Mucosa of stomach (tissue), 1 donor: Measurements from ENCODE around the gene FOXL1.

Source experiments
- H3K27me3 ChIP-seq: one replicate; pipeline ENCODE4 v1.7.0; 2013; ENCODE audit warnings: mild to moderate bottlenecking, low read length; ENCODE audit not compliant: control insufficient read depth, insufficient read depth
- H3K36me3 ChIP-seq: one replicate; pipeline ENCODE4 v1.7.0; 2013; ENCODE audit warnings: low read length; ENCODE audit not compliant: control insufficient read depth, insufficient read depth
- H3K4me1 ChIP-seq: one replicate; pipeline ENCODE4 v1.7.0; 2013; ENCODE audit warnings: mild to moderate bottlenecking, low read length; ENCODE audit not compliant: control insufficient read depth, insufficient read depth
- H3K4me3 ChIP-seq: one replicate; pipeline ENCODE4 v1.7.0; 2013; ENCODE audit warnings: low read length
- H3K9ac ChIP-seq: one replicate; pipeline ENCODE4 v1.7.0; 2013; ENCODE audit warnings: mild to moderate bottlenecking, low read length, moderate library complexity
- H3K9me3 ChIP-seq: one replicate; pipeline ENCODE4 v1.7.0; 2013; ENCODE audit warnings: mild to moderate bottlenecking, low read length, moderate library complexity; ENCODE audit not compliant: control insufficient read depth
- donor health status: Pancreatic carcinoma.

Gene FOXL1

GRCh38 chr16:86538196-86538780, 40.1 kb upstream of the FOXL1 start:
- H3K9me3 ChIP-seq, result no peaks in the 10 kb centered on the region
- H3K4me3 ChIP-seq, result no peak overlapping the region
- H3K4me1 ChIP-seq, result no peaks in the 10 kb centered on the region
- no peak overlapping the region for H3K9ac ChIP-seq
- H3K36me3 ChIP-seq, result no peaks in the 10 kb centered on the region
- H3K27me3 ChIP-seq, result no peaks in the 10 kb centered on the region

DNA sequence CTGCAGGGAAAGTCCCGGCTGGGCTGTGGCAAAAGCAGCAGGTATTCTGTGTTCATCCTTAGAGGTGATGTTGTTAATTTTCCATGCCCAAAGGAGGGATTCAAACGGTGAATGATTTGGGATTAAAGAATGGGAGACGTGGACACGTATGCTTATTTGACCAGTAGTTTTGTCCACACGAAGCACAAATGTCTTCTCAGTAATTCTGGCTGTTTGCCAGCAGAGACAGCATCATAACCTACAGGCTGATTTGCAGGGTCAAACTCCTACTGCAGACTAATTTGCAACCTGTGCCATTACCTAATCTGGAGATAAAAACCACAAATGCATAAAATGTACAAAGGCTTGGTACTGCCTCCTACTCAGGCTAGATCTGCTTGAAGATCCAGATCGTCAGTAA, 37.5 kb upstream of the FOXL1 start:
- Histone ChIP-seq H3K4me1 (no peaks in the 10 kb centered on the region), H3K4me3 (no peak overlapping the region), H3K9me3 (no peaks in the 10 kb centered on the region), H3K9ac (no peak overlapping the region), H3K36me3 (no peaks in the 10 kb centered on the region), H3K27me3 (no peaks in the 10 kb centered on the region)

- H3K9me3 ChIP-seq, result no peaks in the 10 kb centered on the region
- H3K4me1 ChIP-seq, result no peaks in the 10 kb centered on the region
- H3K27me3 ChIP-seq, result no peaks in the 10 kb centered on the region
- H3K4me3 ChIP-seq, result no peak overlapping the region
- H3K9ac ChIP-seq, result no peak overlapping the region
- H3K36me3 ChIP-seq, result no peaks in the 10 kb centered on the region
These were observed 36.8 kb upstream of the FOXL1 start for GRCh38 chr16:86541560-86541959.

- H3K4me3 ChIP-seq, result no peak overlapping the region
- no peaks in the 10 kb centered on the region for H3K36me3 ChIP-seq
These were observed 35.3 kb upstream of the FOXL1 start for GRCh38 chr16:86542756-86543750.

DNA sequence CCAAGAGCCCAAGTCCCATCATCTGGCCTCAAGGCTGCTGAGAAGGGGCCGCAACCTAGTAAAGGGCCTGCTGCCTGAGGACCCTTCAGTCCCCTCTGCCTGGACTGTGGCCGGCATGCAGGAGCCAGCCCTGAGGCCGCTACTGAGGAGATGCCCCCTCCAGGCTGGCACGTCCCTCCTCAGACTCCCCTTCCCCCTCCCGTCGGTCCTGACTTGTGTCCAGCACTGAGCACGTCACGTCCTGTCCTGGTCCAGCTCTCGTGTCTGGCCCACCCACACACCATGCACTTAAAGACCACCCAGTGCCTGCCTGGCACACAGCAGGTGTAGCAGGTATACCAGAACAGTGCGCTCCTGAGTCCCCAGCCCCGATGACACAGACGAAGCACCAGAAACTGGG, 32.9 kb upstream of the FOXL1 start:
- no peaks in the 10 kb centered on the region for H3K36me3 ChIP-seq
- H3K4me3 ChIP-seq, result no peak overlapping the region
- no peaks in the 10 kb centered on the region for H3K27me3 ChIP-seq
- H3K9ac ChIP-seq, result no peak overlapping the region
- no peaks in the 10 kb centered on the region for H3K4me1 ChIP-seq
- H3K9me3 ChIP-seq, result no peaks in the 10 kb centered on the region

More at GRCh38 chr16:86542756-86543750, 35.3 kb upstream of the FOXL1 start:
- Histone ChIP-seq H3K9me3 (no peaks in the 10 kb centered on the region), H3K4me1 (no peaks in the 10 kb centered on the region), H3K27me3 (no peaks in the 10 kb centered on the region), H3K9ac (no peak overlapping the region)

DNA sequence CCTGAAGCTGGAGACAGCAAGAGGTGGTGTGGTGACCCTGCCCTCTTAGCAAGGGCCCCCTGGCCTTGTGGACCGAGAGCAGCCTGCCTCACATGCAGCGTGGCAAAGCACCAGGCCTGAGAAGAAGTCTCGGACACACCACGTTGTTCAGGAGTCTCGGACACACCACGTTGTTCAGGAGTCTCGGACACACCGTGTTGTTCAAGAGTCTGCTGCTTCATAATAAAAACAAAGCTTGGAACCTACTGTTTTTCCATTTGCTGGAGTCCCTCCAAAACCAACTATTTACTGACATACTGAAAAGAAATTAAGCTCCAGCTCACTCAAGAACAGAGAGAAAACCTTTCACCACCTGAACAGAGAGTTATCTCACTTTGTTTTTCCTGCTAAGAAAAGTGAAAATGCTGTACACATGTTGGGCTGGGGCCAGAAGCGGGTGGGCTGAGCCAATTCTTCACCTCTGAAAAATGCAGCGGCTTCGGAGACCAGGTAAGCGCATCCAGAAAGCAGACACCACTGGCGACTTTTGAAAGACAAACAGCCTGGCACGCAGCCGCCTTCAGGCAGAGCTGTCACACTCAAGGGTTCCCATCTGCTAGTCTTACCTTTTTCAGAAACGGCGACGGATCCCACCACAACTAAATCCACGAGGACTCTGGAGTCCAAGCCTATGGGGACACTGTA, 32.3 kb upstream of the FOXL1 start:
- Histone ChIP-seq H3K36me3 (no peaks in the 10 kb centered on the region), H3K27me3 (no peaks in the 10 kb centered on the region), H3K9me3 (no peaks in the 10 kb centered on the region), H3K4me1 (no peaks in the 10 kb centered on the region), H3K4me3 (no peak overlapping the region), H3K9ac (no peak overlapping the region)

GRCh38 chr16:86546638-86547013, 31.7 kb upstream of the FOXL1 start:
- no peaks in the 10 kb centered on the region for H3K4me1 ChIP-seq
- no peak overlapping the region for H3K9ac ChIP-seq
- no peaks in the 10 kb centered on the region for H3K9me3 ChIP-seq
- H3K4me3 ChIP-seq, result no peak overlapping the region
- H3K36me3 ChIP-seq, result no peaks in the 10 kb centered on the region
- no peaks in the 10 kb centered on the region for H3K27me3 ChIP-seq

DNA sequence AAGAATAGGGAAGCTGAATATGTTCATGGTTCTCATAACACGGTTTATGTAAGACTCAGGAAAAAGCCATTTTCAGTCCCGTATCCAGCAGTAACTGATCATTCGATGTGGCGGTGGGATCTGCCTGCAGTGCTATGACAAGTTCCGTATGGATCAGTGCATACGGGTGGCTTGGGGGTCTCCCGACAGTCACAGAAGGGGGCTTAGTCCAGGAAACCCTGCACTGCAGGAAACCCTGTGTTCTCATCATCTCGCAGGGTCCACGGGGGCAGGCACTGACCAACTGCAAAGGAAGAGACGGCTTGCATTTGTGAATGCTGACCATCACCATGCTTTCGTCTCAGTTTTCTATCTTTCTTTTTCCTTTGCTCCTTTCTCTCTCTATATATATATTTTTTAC, 31.1 kb upstream of the FOXL1 start:
- Histone ChIP-seq H3K4me1 (no peaks in the 10 kb centered on the region), H3K27me3 (no peaks in the 10 kb centered on the region), H3K4me3 (no peak overlapping the region), H3K36me3 (no peaks in the 10 kb centered on the region), H3K9ac (no peak overlapping the region), H3K9me3 (no peaks in the 10 kb centered on the region)

GRCh38 chr16:86549076-86549892, 29.1 kb upstream of the FOXL1 start:
- no peaks in the 10 kb centered on the region for H3K9me3 ChIP-seq
- H3K27me3 ChIP-seq, result no peaks in the 10 kb centered on the region
- H3K4me3 ChIP-seq, result no peak overlapping the region
- no peaks in the 10 kb centered on the region for H3K36me3 ChIP-seq
- H3K4me1 ChIP-seq, result no peaks in the 10 kb centered on the region
- no peak overlapping the region for H3K9ac ChIP-seq

DNA sequence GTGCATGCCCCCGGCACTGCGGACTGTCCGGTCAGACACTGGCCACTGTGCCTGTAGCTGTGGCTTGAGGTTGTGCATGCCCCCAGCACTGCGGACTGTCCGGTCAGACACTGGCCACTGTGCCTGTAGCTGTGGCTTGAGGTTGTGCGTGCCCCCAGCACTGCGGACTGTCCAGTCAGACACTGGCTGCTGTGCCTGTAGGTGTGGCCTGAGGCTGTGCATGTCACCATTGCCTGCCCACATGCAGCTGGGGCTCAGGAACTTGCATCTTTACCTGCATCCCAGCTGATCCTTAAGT, 28.5 kb upstream of the FOXL1 start:
- H3K9ac ChIP-seq, result no peak overlapping the region
- no peaks in the 10 kb centered on the region for H3K4me1 ChIP-seq
- H3K27me3 ChIP-seq, result no peaks in the 10 kb centered on the region
- H3K36me3 ChIP-seq, result no peaks in the 10 kb centered on the region
- no peak overlapping the region for H3K4me3 ChIP-seq
- no peaks in the 10 kb centered on the region for H3K9me3 ChIP-seq

- Histone ChIP-seq H3K36me3 (no peaks in the 10 kb centered on the region), H3K4me3 (no peak overlapping the region), H3K9ac (no peak overlapping the region)
These were observed 28.1 kb upstream of the FOXL1 start for GRCh38 chr16:86550281-86550680.

More at GRCh38 chr16:86550281-86550680, 28.1 kb upstream of the FOXL1 start:
- Histone ChIP-seq H3K9me3 (no peaks in the 10 kb centered on the region), H3K27me3 (no peaks in the 10 kb centered on the region), H3K4me1 (peaks cover under 1% of the 10 kb centered on the region)
